ENCODE data around the gene LAMC1.

Gene LAMC1

GRCh38 chr1:183021405-183022201 lies 1.6 kb upstream of the LAMC1 start:
- DNase-seq, result peak in 1 of 2 experiments; percentile 39

GRCh38 chr1:183022202-183023145 lies 746 bp upstream of the LAMC1 start:
- DNase-seq, result peak; percentile 49 to 65

GRCh38 chr1:183023601-183024316 lies 539 bp downstream of the LAMC1 start:
- peak; percentile 55 to 74 for DNase-seq

- DNase-seq, result peak in 1 of 2 experiments; percentile 42
Observed at GRCh38 chr1:183024317-183025009, 1.2 kb downstream of the LAMC1 start.

- DNase-seq, result peak in 1 of 2 experiments; percentile 22
Observed at GRCh38 chr1:183025010-183025337, 1.8 kb downstream of the LAMC1 start.

DNA sequence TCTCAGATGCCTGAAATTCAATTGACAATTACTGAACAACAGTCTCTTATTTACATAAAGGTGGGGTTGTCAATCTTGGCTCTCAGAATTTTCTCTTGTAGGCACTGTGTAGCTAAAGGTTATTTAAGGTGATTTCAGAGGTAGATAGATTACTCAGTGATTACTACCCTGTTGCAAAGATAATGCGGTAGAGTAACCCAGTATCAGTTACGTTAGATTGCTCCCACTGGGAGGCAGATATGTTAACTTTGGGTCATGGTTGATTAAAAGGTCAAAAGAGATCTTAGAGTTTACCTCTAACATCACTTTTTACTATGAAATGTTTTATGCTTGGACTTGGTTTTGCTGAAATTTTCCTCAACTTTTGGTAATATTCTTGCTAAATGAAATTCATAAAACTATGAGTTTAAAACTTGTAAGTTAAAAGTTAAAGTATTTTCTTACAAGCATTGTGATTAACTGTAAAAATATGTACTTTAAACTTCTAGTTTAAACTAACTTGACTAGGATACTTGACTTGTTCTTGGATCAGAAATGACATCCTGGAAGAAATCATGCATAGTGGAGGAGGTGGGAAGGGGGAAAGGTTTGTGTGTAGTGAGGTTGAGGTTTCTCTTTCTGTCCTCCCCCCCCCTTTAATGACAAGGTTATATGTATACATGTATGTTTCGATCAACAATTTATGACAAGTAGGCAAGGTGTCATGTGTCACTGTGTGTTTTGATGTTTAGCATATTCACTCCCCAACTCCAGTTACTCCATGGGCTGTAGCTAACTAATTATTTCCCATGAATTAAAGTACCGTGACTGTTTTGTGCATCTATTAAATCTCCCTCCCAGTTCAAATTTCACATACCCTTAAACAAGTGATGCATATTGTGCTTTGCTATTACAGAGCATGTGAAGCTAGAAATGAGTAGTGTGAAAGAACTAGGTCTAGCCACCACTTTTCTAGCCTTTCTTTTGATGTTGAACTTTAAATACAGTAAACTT lies 2.9 kb downstream of the LAMC1 start:
- DNase-seq, result peak in 1 of 2 experiments; percentile 13

DNA sequence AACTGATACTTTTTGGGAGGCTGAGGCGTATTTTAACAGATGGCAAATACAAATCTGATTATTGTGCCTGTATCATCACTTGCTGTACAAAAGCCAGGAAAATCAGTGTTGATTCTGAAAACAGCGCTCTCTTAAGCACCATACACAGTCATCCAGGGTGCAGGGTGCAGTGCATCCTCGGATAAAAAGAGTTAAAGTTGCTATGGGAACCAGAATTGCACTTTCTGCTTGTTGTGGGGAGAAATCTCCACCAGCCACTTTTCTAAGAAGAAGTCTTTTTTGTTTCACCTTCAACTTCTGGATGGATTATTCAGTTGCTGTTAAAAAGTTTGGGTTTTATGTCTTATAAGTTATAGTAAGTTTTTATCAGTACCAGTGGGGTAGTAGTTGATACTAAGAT lies 3.8 kb downstream of the LAMC1 start:
- DNase-seq, result peak in 1 of 2 experiments; percentile 4

DNA sequence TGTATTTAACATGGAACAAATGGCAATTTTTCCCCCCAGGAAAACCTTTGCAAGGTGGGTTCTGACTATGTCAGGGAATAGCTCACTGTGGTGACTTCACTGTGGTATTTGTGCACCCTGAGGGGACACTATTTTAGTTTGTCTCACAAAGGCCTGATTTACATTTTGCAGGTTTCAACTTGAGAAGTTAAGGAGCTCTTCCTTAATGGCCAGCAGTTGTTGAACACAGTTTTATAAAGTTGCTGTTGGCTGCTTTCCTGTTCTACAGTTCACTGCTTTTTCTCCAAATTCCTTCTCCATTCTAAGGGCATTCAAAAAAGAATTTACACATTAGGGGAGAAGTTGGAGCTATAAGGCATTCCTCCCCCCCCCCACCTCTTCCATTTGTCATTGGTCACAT lies 4.6 kb downstream of the LAMC1 start:
- DNase-seq, result no peak

DNA sequence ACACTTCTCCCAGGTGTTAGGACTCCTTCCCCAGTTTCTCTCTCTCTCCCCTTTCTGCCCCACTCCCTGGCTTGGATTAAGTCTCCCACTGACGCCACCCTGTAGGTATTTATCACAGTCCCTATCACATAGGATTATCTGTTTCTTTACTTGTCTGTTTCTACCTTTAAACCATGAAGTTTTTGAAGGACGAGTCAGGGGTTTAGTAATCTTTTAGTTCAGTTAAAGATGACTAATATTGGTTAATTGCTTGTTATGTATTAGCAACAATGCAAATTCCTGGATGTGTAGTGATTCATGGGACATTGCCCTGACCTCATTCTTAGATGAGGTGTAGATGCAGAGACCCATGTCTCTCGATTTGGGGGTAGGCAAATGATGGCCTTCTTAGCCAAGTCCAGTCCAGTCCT lies 6.4 kb downstream of the LAMC1 start:
- DNase-seq, result no peak

GRCh38 chr1:183030053-183030452 lies 6.8 kb downstream of the LAMC1 start:
- no peak for DNase-seq

- DNase-seq, result no peak
Observed at GRCh38 chr1:183032122-183032921, 9.1 kb downstream of the LAMC1 start.

- no peak for DNase-seq
Observed at GRCh38 chr1:183033205-183033604, 10.0 kb downstream of the LAMC1 start.

DNA sequence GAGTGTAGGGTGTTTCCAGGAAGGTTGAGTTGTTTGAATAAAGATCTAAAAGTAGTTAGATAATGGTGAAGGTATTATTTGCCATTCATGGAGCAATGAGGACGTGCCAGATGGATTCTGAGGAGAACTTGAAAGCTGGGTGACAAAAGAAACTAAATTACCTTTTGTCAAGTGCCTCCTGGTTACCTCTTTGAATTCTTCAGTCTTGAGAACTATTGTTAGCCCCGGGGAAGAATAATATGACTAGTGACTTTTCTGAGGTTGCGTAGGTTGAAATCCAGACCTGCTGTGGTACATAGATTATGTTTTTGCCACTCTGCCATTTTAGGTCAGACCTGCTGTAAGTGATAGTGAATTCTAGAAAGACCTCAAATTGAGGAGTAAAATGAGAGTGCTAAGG lies 11.5 kb downstream of the LAMC1 start:
- no peak for DNase-seq

DNA sequence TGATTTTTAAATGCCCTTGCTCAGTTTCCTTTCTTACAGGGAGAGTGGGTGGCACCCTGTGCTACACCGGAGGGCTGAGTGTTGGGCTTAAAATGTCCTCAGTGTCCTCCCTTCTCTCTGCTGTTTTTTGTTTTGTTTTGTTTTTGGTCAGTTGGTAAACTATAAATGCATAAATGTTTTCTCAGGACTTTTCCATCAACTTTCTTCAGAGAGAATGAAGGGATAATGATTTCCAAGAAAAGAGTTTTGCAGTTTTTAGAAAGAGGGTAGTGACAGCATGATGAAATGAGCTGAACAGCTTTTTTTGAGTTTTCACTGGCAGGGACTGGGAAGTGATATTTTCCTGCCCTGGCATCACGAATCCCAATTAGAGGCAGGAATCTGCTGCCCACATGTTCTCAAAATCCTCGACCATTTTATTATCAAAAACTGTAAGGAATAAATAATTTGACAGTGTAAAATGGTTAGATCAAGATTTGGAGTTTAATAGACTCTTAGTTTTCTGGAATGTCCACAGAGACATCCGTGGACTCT lies 15.2 kb downstream of the LAMC1 start:
- DNase-seq, result no peak

DNA sequence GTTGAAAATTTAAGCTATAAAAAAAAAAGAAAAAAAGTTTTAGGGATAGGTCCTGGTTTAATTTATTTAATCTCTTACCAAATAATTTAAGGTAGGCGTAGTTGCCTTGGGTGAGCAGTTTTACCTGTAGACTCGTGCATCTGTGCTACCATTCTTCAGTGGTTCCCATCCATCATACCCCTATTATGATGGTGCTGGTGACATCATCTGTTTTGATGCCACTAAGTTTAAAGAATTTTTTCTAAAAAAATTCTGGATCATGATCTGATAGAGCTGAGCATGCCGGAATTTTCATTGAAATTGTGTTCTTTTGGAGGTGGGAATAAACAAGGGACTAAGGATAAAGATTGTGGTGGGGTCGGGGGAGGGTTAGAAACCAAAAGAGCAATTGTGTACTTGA lies 15.7 kb downstream of the LAMC1 start:
- no peak for DNase-seq

- no peak for DNase-seq
Observed at GRCh38 chr1:183039330-183039729, 16.1 kb downstream of the LAMC1 start.

DNA sequence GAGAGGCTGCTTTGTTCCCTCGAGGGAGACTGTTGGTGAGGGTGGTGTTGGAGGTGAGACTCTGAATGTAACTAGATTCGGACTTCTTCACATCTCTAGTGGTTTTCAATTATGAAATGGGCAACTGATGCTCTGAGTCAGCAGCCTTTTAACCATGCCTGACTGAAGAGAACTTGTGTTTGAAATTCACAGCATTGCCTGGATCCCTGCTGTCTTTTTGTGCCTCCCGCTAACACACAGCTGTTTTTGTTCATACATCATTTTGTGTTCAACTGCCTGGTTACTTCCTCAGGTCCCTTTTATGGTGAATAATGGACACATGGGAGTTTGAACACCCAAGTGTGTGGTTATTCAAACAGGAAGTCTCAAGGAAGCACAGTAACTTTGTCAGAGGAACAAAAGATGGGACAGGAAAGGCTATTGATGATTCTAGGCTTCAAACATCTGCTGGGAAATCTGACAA lies 16.8 kb downstream of the LAMC1 start:
- no peak for DNase-seq

DNA sequence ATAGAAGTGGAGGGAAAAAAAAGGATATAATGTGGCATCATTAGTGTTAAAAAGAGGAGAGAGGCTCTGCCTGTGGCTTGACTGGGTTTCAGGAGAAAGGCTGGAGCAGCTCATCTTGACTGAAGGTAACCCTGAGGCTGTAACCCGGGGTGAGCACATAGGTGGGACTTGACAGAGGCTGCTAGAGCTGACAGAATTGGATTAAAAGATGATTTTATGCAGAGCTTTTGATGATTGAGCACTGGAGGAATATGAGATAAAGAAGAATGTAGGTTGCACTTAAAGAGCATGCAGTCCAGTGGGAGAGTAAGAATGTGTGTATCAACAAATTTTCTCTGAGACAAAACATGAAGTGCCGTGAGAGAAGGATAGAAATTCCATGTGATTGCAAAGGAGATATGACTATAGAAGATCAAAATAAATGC lies 17.3 kb downstream of the LAMC1 start:
- no peak for DNase-seq

GRCh38 chr1:183043254-183043653 lies 20.0 kb downstream of the LAMC1 start:
- no peak for DNase-seq

All from NCI-H524 (cell line).